HepG2 (cell line): ENCODE results near the gene MPG. TPM values are rescaled to one million over a fixed set of nuclear protein-coding genes. Genes with fewer than 3 reads are reported as not detected.

ENCODE experiments used
- ATAC-seq: fragments of 200-7000 bp; cut with Tn5 transposase; 3 replicates; pipeline ENCODE4 v1.9.1; 2020; ENCODE audit warnings: mild to moderate bottlenecking, moderate library complexity
- BruUV-seq: library from RNA; stranded (reverse); fragments of 400-500 nt; replicated peaks from 2 replicates; lab custom pipeline; 2021; lab: Mats Ljungman, UMichigan
- CTCF ChIA-PET: fragments of 300-600 bp; formaldehyde crosslinking; extraction: SDS; loops from one replicate; lab custom pipeline; 2021; ENCODE audit warnings: low total read pairs, inconsistent platforms, low intra/inter-chr PET ratio; lab: Yijun Ruan, JAX
- POLR2A ChIA-PET: fragments of 350-600 bp; sonication (Branson Sonifier 250); formaldehyde crosslinking; loops from one replicate; lab custom pipeline; 2020; ENCODE audit warnings: antibody characterized with exemption, inconsistent platforms; lab: Yijun Ruan, JAX
- DNase-seq: peaks from one replicate; pipeline ENCODE4 v3.0.0-alpha.2; 2015; ENCODE audit warnings: low spot score
- FAIRE-seq: peaks from 3 replicates; lab custom pipeline; 2011; peaks lifted over from hg19 to GRCh38; lab: Jason Lieb, UNC
- H2AFZ ChIP-seq: one replicate; pipeline ENCODE4 v1.6.1; 2011; ENCODE audit warnings: low read length, inconsistent platforms
- H3K27ac ChIP-seq: fragments of 300-600 bp; 3 replicates; pipeline ENCODE4 v1.8.0; 2011; ENCODE audit warnings: mixed run types, mild to moderate bottlenecking, mixed read lengths, low read length, inconsistent platforms; ENCODE audit not compliant: insufficient read depth; ENCODE audit errors: extremely low read length
- H3K27me3 ChIP-seq, 2 experiments: fragments of 200-600 bp in 1 of 2; 2 replicates in 1 of 2; 3 replicates in 1 of 2; pipeline versions ENCODE4 v1.6.0 to v1.8.0; 2011; ENCODE audit warnings: low read length in 2 of 2, mild to moderate bottlenecking in 2 of 2, moderate library complexity in 2 of 2, inconsistent platforms in 1 of 2; ENCODE audit not compliant: insufficient read depth in 2 of 2, control insufficient read depth in 1 of 2
- H3K36me3 ChIP-seq, 2 experiments: fragments of 200-600 bp in 1 of 2; replicated peaks in 1 of 2; 2 replicates in 1 of 2; 3 replicates in 1 of 2; pipeline versions ENCODE4 v1.5.1 to v1.8.0; 2011; ENCODE audit warnings: low read length in 2 of 2, inconsistent platforms in 1 of 2; ENCODE audit not compliant: insufficient read depth in 2 of 2, control insufficient read depth in 1 of 2
- H3K4me1 ChIP-seq: 2 replicates; pipeline ENCODE4 v1.5.1; 2012; ENCODE audit warnings: low read length, inconsistent platforms; ENCODE audit not compliant: insufficient read depth
- H3K4me2 ChIP-seq: 2 replicates; pipeline ENCODE4 v1.6.0; 2011; ENCODE audit warnings: low read depth, low read length, inconsistent platforms
- H3K4me3 ChIP-seq, 3 experiments: fragments of 200-600 bp in 1 of 3; sonication (generic), shearing (Covaris generic) in 1 of 3; replicated peaks in 1 of 3; 2 replicates each; pipeline ENCODE4 v1.5.1; 2011 to 2016; ENCODE audit warnings: low read length in 3 of 3, inconsistent platforms in 2 of 3, low read depth in 2 of 3, mild to moderate bottlenecking in 2 of 3, control low read depth in 1 of 3, mixed read lengths in 1 of 3; ENCODE audit not compliant: insufficient read depth in 1 of 3
- H3K79me2 ChIP-seq: one replicate; pipeline ENCODE4 v1.6.1; 2011; ENCODE audit warnings: low read length, inconsistent platforms; ENCODE audit not compliant: insufficient read depth
- H3K9ac ChIP-seq: 2 replicates; pipeline ENCODE4 v1.6.0; 2011; ENCODE audit warnings: mild to moderate bottlenecking, low read depth, low read length, inconsistent platforms; ENCODE audit not compliant: insufficient read depth
- H3K9me3 ChIP-seq: 2 replicates; pipeline ENCODE4 v1.5.1; 2012; ENCODE audit warnings: mild to moderate bottlenecking, low read length
- H4K20me1 ChIP-seq: 2 replicates; pipeline ENCODE4 v1.6.0; 2011; ENCODE audit warnings: inconsistent platforms, mild to moderate bottlenecking, low read length, moderate library complexity; ENCODE audit not compliant: insufficient read depth
- AGO2 ChIP-seq: fragments of 200-400 bp; formaldehyde crosslinking; optimal IDR thresholded peaks from 2 replicates; pipeline ENCODE3; 2017; ENCODE audit warnings: mild to moderate bottlenecking, low read depth, low read length, moderate library complexity
- KDM2A ChIP-seq: sonication (generic); formaldehyde crosslinking; IDR thresholded peaks from 2 replicates; pipeline ENCODE4 v1.4.0; 2020; ENCODE audit warnings: low read depth, missing genetic modification reagents, borderline replicate concordance
- WGBS: methylation state at CpG from one replicate; pipeline ENCODE4 v1.1.6; 2017; ENCODE audit warnings: low lambda C conversion rate; 5-methylcytosine and 5-hydroxymethylcytosine counted together
- in situ Hi-C: cut with HindIII; loops from 2 replicates; pipeline ENCODE4 v1.10.0; 2017; ENCODE audit warnings: low pct_unique_long_range_greater_than_20kb; ENCODE audit not compliant: extremely low pct_ligation_motif_present
- intact Hi-C: fragments of 100-400 bp; cut with micrococcal nuclease; formaldehyde crosslinking; loops from one replicate; pipeline ENCODE4 v1.10.0; 2022; ENCODE audit not compliant: unreplicated experiment
- polyA plus RNA-seq, 8 experiments: library from polyadenylated mRNA; depleted of rRNA in 3 of 8; stranded (reverse) in 7 of 8; unstranded in 1 of 8; fragments of >200 nt; fragmentation: Illumina TruSeq in 4 of 8; extraction: Trizol in 4 of 8; gene quantifications; 2 replicates each; pipeline versions ENCODE4 v1.2.1 to v1.2.3, GENCODE V29; 2011 to 2016; ENCODE audit warnings: low read depth in 4 of 8, missing spikeins in 1 of 8, mixed read lengths in 1 of 8; ENCODE audit not compliant: insufficient read depth in 1 of 8
- total RNA-seq, 5 experiments: library from RNA; depleted of rRNA; stranded (reverse); fragments of >200 nt; fragmentation: Illumina TruSeq; extraction: Trizol; gene quantifications; 2 replicates each; pipeline ENCODE4 v1.2.3, GENCODE V29; 2016; ENCODE audit warnings: low read depth in 1 of 5
- TF ChIP-seq, protein P1 (sequence below): sonication (generic); formaldehyde crosslinking; IDR thresholded peaks from 2 replicates; pipeline ENCODE4 v1.8.0; 2022; ENCODE audit warnings: mild to moderate bottlenecking, missing genetic modification reagents, moderate library complexity
- TF ChIP-seq, protein P2 (sequence below): IDR thresholded peaks from 2 replicates; pipeline ENCODE4 v1.6.1; 2016
- TF ChIP-seq, protein P3 (sequence below): sonication (generic); formaldehyde crosslinking; IDR thresholded peaks from 2 replicates; pipeline ENCODE4 v1.4.0; 2020; ENCODE audit warnings: missing genetic modification reagents, mild to moderate bottlenecking, borderline replicate concordance

MPG gene
- total and polyA plus RNA-seq, 2 of the 13 experiments (the other 11 are each of a cell fraction or from before 2014, with no cell fraction given) = 59.1 to 62.5 TPM

DNA sequence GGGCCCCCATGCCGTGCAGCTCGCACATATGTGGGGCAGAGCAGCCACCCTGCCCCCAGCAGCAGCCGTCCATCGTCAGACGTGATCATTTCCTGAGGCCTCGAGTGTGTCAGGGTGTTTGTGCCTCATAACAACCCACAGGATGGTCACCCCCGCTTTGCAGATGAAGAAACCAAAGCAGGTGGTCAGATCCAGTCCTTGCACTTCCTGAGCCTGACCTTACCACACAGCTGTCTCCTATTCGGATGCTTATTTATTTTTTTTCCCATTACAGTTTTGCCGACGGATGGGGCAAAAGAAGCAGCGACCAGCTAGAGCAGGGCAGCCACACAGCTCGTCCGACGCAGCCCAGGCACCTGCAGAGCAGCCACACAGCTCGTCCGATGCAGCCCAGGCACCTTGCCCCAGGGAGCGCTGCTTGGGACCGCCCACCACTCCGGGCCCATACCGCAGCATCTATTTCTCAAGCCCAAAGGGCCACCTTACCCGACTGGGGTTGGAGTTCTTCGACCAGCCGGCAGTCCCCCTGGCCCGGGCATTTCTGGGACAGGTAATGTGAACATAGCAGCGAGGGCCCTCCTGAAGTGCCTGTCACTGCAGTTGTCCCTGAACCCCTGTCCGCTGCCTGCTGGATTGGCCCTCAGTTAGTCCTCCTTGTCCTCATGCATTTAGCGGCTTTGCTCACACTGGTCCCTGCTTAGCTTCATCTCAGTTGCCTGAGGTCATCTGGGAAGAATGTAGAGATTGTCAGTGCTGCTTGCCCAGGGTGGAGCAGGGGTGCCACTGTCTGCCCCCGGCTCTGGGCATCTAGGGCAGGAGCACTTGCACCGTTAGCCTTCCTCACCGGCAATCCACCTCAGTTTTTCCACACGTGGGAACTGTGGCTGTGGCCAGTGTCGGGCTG is 1.4 kb downstream of the MPG start:
- Histone ChIP-seq H2AFZ (no peak overlapping the region), H3K4me2 (peak overlapping the region; percentile 95), H3K79me2 (peaks cover 2% of the 10 kb centered on the region), H3K9ac (peak overlapping the region; percentile 86), H3K27ac (no peak overlapping the region)
- ATAC-seq (no peak), DNase-seq (no peak)
- CTCF ChIA-PET = no interaction called here
- TF ChIP-seq, protein P1, sequence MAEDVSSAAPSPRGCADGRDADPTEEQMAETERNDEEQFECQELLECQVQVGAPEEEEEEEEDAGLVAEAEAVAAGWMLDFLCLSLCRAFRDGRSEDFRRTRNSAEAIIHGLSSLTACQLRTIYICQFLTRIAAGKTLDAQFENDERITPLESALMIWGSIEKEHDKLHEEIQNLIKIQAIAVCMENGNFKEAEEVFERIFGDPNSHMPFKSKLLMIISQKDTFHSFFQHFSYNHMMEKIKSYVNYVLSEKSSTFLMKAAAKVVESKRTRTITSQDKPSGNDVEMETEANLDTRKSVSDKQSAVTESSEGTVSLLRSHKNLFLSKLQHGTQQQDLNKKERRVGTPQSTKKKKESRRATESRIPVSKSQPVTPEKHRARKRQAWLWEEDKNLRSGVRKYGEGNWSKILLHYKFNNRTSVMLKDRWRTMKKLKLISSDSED (CRISPR knock-in tag) = no peak
- TF ChIP-seq, protein P2, sequence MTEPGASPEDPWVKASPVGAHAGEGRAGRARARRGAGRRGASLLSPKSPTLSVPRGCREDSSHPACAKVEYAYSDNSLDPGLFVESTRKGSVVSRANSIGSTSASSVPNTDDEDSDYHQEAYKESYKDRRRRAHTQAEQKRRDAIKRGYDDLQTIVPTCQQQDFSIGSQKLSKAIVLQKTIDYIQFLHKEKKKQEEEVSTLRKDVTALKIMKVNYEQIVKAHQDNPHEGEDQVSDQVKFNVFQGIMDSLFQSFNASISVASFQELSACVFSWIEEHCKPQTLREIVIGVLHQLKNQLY (CRISPR knock-in tag) = no peak
- TF ChIP-seq AGO2 (peak; percentile 32), KDM2A (CRISPR knock-in tag) (peak; percentile 11; the same call in 1 of the 2 replicates)
- TF ChIP-seq, protein P3, sequence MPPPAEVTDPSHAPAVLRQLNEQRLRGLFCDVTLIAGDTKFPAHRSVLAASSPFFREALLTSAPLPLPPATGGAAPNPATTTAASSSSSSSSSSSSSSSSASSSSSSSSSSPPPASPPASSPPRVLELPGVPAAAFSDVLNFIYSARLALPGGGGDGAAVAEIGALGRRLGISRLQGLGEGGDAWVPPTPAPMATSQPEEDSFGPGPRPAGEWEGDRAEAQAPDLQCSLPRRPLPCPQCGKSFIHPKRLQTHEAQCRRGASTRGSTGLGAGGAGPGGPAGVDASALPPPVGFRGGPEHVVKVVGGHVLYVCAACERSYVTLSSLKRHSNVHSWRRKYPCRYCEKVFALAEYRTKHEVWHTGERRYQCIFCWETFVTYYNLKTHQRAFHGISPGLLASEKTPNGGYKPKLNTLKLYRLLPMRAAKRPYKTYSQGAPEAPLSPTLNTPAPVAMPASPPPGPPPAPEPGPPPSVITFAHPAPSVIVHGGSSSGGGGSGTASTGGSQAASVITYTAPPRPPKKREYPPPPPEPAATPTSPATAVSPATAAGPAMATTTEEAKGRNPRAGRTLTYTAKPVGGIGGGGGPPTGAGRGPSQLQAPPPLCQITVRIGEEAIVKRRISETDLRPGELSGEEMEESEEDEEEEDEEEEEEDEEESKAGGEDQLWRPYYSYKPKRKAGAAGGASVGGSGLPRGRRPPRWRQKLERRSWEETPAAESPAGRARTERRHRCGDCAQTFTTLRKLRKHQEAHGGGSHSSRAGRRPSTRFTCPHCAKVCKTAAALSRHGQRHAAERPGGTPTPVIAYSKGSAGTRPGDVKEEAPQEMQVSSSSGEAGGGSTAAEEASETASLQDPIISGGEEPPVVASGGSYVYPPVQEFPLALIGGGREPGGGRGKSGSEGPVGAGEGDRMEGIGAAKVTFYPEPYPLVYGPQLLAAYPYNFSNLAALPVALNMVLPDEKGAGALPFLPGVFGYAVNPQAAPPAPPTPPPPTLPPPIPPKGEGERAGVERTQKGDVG (CRISPR knock-in tag) = 0 out of 2 replicates have a peak, but pooled peaks have one; percentile 8
- TF ChIP-seq, all 625 proteins: peak for 3
- in situ Hi-C loops = no loop called here
- no peaks in the 10 kb centered on the region; a peak in 1 of 5 replicates for H3K27me3 ChIP-seq
- peaks cover 44% of the 10 kb centered on the region for H3K4me1 ChIP-seq
- peak overlapping the region; percentile 63 to 84 (median 80); a peak in 5 of 6 replicates for H3K4me3 ChIP-seq
- no peaks in the 10 kb centered on the region for H4K20me1 ChIP-seq
- H3K9me3 ChIP-seq = no peaks in the 10 kb centered on the region
- POLR2A ChIA-PET = no interaction called here
- peaks cover 4 to 17% of the 10 kb centered on the region in 2 experiments; a peak in 3 of 5 replicates for H3K36me3 ChIP-seq
- 90% methylated on average over 26 of the region's 32 CpGs for WGBS
- no TSS peak for BruUV-seq
- intact Hi-C loops = no loop called here
- no peak for FAIRE-seq
